Astrocyte (in vitro differentiated cells and primary cell): Measurements from ENCODE around the gene MYLK2. TPM values are rescaled to one million over a fixed set of nuclear protein-coding genes. Genes with fewer than 3 reads are reported as not detected.

Experiments used
- DNase-seq: peaks from one replicate; pipeline ENCODE4 v3.0.0-alpha.2; 2010; ENCODE audit warnings: low read depth
- FAIRE-seq: peaks from 2 replicates; lab custom pipeline; 2011; peaks lifted over from hg19 to GRCh38; lab: Jason Lieb, UNC
- H2AFZ ChIP-seq: 2 replicates; pipeline ENCODE4 v1.6.0; 2012; ENCODE audit warnings: low read depth, low read length, inconsistent platforms
- H3K27ac ChIP-seq: 2 replicates; pipeline ENCODE4 v1.5.1; 2011; ENCODE audit warnings: low read depth, low read length, inconsistent platforms
- H3K27me3 ChIP-seq: 2 replicates; pipeline ENCODE4 v1.6.0; 2011; ENCODE audit warnings: low read length, inconsistent platforms; ENCODE audit not compliant: insufficient read depth
- H3K36me3 ChIP-seq: 2 replicates; pipeline ENCODE4 v1.5.1; 2011; ENCODE audit warnings: low read length, inconsistent platforms; ENCODE audit not compliant: insufficient read depth
- H3K4me1 ChIP-seq: 2 replicates; pipeline ENCODE4 v1.5.1; 2011; ENCODE audit warnings: low read length, inconsistent platforms; ENCODE audit not compliant: insufficient read depth
- H3K4me2 ChIP-seq: 2 replicates; pipeline ENCODE4 v1.6.0; 2012; ENCODE audit warnings: low read length, inconsistent platforms
- H3K4me3 ChIP-seq: 2 replicates; pipeline ENCODE4 v1.5.1; 2011; ENCODE audit warnings: low read depth, mild to moderate bottlenecking, low read length, inconsistent platforms; ENCODE audit not compliant: insufficient read depth
- H3K79me2 ChIP-seq: 2 replicates; pipeline ENCODE4 v1.6.0; 2012; ENCODE audit warnings: mild to moderate bottlenecking, low read length, inconsistent platforms; ENCODE audit not compliant: insufficient read depth
- H3K9ac ChIP-seq: 2 replicates; pipeline ENCODE4 v1.6.0; 2012; ENCODE audit warnings: mild to moderate bottlenecking, low read length, inconsistent platforms
- H3K9me3 ChIP-seq: 2 replicates; pipeline ENCODE4 v1.5.1; 2012; ENCODE audit warnings: low read depth, mild to moderate bottlenecking, low read length, inconsistent platforms; ENCODE audit not compliant: insufficient read depth
- H4K20me1 ChIP-seq: 2 replicates; pipeline ENCODE4 v1.6.0; 2012; ENCODE audit warnings: low read length, inconsistent platforms; ENCODE audit not compliant: insufficient read depth
- H3K27ac Mint-ChIP-seq: one replicate; pipeline ENCODE4 v1.8.0; 2021; ENCODE audit warnings: mild to moderate bottlenecking, mixed read lengths; ENCODE audit not compliant: unreplicated experiment
- H3K27me3 Mint-ChIP-seq: one replicate; pipeline ENCODE4 v1.8.0; 2021; ENCODE audit warnings: low read depth, mixed read lengths; ENCODE audit not compliant: unreplicated experiment
- H3K36me3 Mint-ChIP-seq: one replicate; pipeline ENCODE4 v1.8.0; 2021; ENCODE audit warnings: low read depth, mixed read lengths; ENCODE audit not compliant: unreplicated experiment
- H3K4me1 Mint-ChIP-seq: one replicate; pipeline ENCODE4 v1.8.0; 2021; ENCODE audit warnings: low read depth, mixed read lengths; ENCODE audit not compliant: unreplicated experiment
- H3K4me3 Mint-ChIP-seq: one replicate; pipeline ENCODE4 v1.8.0; 2021; ENCODE audit warnings: mild to moderate bottlenecking, moderate library complexity, mixed read lengths; ENCODE audit not compliant: unreplicated experiment
- H3K9me3 Mint-ChIP-seq: one replicate; pipeline ENCODE4 v1.8.0; 2021; ENCODE audit warnings: mild to moderate bottlenecking, mixed read lengths; ENCODE audit not compliant: unreplicated experiment
- CTCF ChIP-seq: IDR thresholded peaks from 2 replicates; pipeline ENCODE4 v1.5.1; 2011; ENCODE audit warnings: low read depth, mild to moderate bottlenecking, inconsistent platforms, low read length, moderate library complexity; ENCODE audit not compliant: insufficient read depth
- EZH2 ChIP-seq: IDR thresholded peaks from 2 replicates; pipeline ENCODE4 v1.6.1; 2012; ENCODE audit warnings: mild to moderate bottlenecking, low read length, inconsistent platforms; ENCODE audit not compliant: insufficient read depth
- total RNA-seq: library from RNA; stranded (reverse); gene quantifications from 2 replicates; pipeline ENCODE4 v1.2.1, GENCODE V29; 2021

Gene MYLK2
- total RNA-seq, 1 donor from 2014 or later = 2.1 TPM

GRCh38 chr20:31808481-31808880 lies 10.7 kb upstream of the MYLK2 start:
- no peak overlapping the region for H3K4me3 ChIP-seq
- FAIRE-seq (no peak), DNase-seq (no peak)
- H3K36me3 ChIP-seq = peaks cover 7% of the 10 kb centered on the region
- no peak overlapping the region for H3K4me3 Mint-ChIP-seq
- H3K79me2 ChIP-seq = no peaks in the 10 kb centered on the region
- H3K36me3 Mint-ChIP-seq = no peaks in the 10 kb centered on the region
- no peak overlapping the region for H3K27ac ChIP-seq
- H2AFZ ChIP-seq = no peak overlapping the region
- H3K27ac Mint-ChIP-seq = no peak overlapping the region
- no peaks in the 10 kb centered on the region for H4K20me1 ChIP-seq
- H3K4me2 ChIP-seq = no peak overlapping the region
- H3K27me3 Mint-ChIP-seq = no peaks in the 10 kb centered on the region
- TF ChIP-seq EZH2 = no peak
- TF ChIP-seq CTCF = no peak
- H3K9me3 Mint-ChIP-seq = no peaks in the 10 kb centered on the region
- H3K27me3 ChIP-seq = no peaks in the 10 kb centered on the region
- H3K4me1 ChIP-seq = peaks cover 36% of the 10 kb centered on the region
- H3K9ac ChIP-seq = no peak overlapping the region
- no peaks in the 10 kb centered on the region for H3K9me3 ChIP-seq
- H3K4me1 Mint-ChIP-seq = peaks cover 38% of the 10 kb centered on the region

DNA sequence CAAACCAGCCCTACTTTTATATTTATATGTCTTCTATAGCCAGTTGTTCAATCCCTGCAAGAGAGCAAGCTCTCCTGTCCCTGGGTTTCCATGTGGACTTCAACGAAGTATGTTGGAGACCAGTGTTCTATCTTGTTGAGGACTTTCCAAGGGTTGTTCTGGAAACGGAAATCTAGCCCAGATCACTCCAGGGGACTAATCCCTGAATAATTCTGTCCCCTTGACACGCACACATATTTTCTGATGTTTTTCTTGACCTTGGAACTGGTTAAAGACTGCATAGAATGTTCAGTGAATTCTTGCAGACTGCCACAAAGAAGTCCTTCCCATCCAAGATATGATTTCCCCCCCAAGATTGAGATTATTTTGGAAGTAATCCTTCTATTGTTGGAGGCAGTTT lies 9.5 kb upstream of the MYLK2 start:
- peak overlapping the region; percentile 17 for H3K4me2 ChIP-seq
- DNase-seq (no peak), FAIRE-seq (no peak)
- TF ChIP-seq EZH2 = no peak
- TF ChIP-seq CTCF = no peak
- H3K4me3 ChIP-seq = no peak overlapping the region
- no peaks in the 10 kb centered on the region for H4K20me1 ChIP-seq
- H3K9me3 Mint-ChIP-seq = no peaks in the 10 kb centered on the region
- H3K27me3 ChIP-seq = no peaks in the 10 kb centered on the region
- peak overlapping the region; percentile 7 for H3K27ac Mint-ChIP-seq
- no peaks in the 10 kb centered on the region for H3K27me3 Mint-ChIP-seq
- peaks cover 2% of the 10 kb centered on the region for H3K36me3 ChIP-seq
- H3K4me3 Mint-ChIP-seq = no peak overlapping the region
- peak overlapping the region; percentile 60 for H3K27ac ChIP-seq
- peaks cover 36% of the 10 kb centered on the region for H3K4me1 ChIP-seq
- H3K4me1 Mint-ChIP-seq = peaks cover 36% of the 10 kb centered on the region
- no peak overlapping the region for H2AFZ ChIP-seq
- no peaks in the 10 kb centered on the region for H3K36me3 Mint-ChIP-seq
- no peaks in the 10 kb centered on the region for H3K9me3 ChIP-seq
- no peak overlapping the region for H3K9ac ChIP-seq
- H3K79me2 ChIP-seq = no peaks in the 10 kb centered on the region

- Mint-ChIP-seq H3K27me3 (peaks cover 1% of the 10 kb centered on the region), H3K27ac (no peak overlapping the region), H3K36me3 (peaks cover 2% of the 10 kb centered on the region), H3K4me3 (no peak overlapping the region), H3K9me3 (no peaks in the 10 kb centered on the region), H3K4me1 (peaks cover 40% of the 10 kb centered on the region)
- H3K9ac ChIP-seq = peak overlapping the region; percentile 1
- H3K4me1 ChIP-seq = peaks cover 36% of the 10 kb centered on the region
- FAIRE-seq (no peak), DNase-seq (no peak)
- no peaks in the 10 kb centered on the region for H3K27me3 ChIP-seq
- H3K36me3 ChIP-seq = peaks cover 2% of the 10 kb centered on the region
- TF ChIP-seq EZH2 = no peak
- TF ChIP-seq CTCF = no peak
- no peaks in the 10 kb centered on the region for H3K9me3 ChIP-seq
- no peaks in the 10 kb centered on the region for H3K79me2 ChIP-seq
- no peak overlapping the region for H2AFZ ChIP-seq
- H3K4me3 ChIP-seq = no peak overlapping the region
- H4K20me1 ChIP-seq = no peaks in the 10 kb centered on the region
- peak overlapping the region; percentile 63 for H3K4me2 ChIP-seq
- no peak overlapping the region for H3K27ac ChIP-seq
These were observed 8.0 kb upstream of the MYLK2 start for GRCh38 chr20:31811198-31811597.
